HG03060 (cell line): ENCODE measurements around the gene TCF7L2.
"Not testable (repeated sequence)": the region's sequence is repeated elsewhere in the genome, so short reads cannot be mapped to it uniquely, and the experiment has no call there.

Source experiments
- ATAC-seq: cut with Tn5 transposase; IDR thresholded peaks from one replicate; pipeline ENCODE4 v1.9.1; 2021; ENCODE audit warnings: low read depth, moderate number of reproducible peaks; ENCODE audit not compliant: unreplicated experiment

TCF7L2 gene

DNA sequence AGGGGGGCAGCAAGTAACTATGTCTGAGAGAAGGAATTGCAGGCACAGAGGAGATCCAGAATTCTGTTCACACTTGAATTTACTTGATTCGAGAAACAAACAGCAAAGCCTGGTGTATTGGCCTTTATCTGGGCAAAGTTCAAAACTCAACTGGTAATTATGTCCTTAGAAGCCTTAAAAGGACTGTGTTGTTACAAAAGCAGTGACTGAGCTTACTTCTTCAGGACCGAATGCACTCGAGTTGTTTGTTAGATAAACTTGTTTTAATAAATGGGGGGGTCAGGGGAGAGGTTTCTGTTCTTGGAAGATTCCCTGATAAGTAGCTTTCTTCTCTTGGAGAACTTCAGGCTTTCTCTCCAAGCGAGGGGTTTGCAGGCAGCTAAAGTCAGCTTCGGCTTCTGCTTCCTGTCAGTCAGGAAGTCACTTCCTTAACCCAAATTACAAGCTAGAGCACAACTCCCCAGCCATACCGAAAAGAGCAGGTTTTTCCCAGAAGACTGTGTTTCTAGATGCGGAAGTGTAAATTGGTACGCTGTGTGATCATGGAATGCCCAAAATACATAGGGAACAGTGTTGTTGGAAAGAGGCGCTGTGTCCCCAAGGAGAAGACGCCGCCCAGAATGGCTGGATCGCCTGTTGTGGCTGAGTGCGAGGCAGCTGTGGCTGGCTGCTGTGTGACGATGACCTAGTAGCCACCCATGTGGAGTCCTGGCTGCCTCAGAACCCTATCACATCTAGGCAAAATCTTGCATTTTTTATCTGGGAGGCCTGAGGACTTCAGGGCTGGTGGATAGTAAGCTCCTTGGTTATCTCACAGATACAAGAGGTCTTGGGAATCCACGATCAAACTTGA lies 110.4 kb downstream of the TCF7L2 start:
- ATAC-seq: no peak

DNA sequence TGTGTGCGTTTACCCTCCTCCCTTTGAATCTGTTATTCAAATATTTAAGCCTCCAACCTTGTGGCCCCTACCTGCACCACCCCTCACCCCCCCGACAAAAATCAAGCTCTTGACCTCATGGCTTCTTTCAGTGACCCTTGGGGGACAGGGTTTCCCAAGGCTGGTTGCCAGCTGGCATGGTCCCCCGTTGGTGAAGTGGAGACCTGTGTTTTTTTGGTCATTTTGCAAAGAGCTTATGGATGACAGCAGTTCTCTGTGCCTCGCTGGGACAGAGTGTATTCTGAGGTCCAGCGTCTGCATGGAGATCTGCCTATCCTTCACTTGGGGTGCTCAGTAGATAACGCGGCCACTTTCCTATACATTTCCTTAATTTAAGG lies 111.0 kb downstream of the TCF7L2 start:
- no peak for ATAC-seq

DNA sequence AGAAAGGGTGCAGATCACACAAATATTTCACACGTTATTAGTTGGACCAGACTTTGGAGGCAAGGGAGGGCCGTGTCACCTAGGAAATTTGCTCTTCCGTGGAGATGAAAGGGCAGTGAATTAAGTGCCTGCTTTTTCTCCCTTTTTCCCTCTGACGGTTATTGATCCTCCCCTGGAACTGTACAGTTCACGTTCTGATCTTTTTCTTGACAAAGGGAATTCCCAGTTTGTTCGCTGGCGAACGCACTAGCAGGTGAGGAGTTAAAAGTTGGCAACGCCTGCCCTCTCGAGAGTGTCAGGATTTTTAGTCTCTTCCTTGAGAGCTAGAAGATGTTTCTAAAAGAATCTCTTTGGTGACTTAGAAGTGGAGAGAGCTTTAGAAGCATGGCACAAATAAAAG lies 111.5 kb downstream of the TCF7L2 start:
- ATAC-seq: no peak

DNA sequence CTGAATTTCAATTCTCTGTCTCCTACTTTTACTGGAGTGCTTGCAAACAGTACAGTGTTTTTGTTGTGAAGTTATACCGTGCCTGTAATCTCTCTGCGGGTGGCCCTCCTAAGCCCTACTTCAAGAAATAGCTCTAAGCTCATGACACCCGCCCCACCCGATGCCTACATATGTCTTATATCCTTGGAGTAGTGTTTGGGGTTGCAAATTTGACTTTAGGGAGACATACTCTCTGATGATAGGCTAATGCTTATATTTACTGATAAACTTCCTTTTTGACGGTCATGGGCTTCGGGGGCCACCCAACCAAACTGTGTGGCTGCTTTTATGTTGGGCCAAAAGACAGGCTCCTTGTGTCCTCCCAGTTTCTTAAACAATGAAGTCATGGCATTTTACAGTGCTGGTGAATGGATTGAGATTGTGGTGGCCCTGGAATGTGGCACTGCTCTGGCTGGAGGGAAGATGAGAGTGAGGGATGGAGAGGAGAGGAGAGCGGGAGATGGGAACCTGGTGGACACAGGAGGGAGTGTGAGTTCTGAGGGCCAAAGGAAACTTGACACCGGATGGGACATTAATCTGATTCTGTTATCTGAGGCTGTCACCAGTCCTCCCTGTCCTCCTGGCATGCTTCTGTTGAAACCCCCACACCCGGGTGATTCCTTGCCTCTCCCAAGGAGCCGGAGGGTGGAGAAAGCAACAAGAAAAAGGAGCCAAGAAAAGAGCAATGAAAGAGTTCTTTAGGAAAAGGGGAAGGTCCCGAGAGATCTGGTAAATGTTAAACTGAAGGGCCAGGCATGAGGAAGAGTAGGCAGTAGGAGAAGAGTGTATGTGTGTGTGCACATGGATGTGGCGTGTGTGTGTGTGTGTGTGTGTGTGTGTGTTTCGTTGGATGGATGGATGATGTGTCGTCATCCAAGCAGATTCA lies 113.3 kb downstream of the TCF7L2 start:
- no peak for ATAC-seq

DNA sequence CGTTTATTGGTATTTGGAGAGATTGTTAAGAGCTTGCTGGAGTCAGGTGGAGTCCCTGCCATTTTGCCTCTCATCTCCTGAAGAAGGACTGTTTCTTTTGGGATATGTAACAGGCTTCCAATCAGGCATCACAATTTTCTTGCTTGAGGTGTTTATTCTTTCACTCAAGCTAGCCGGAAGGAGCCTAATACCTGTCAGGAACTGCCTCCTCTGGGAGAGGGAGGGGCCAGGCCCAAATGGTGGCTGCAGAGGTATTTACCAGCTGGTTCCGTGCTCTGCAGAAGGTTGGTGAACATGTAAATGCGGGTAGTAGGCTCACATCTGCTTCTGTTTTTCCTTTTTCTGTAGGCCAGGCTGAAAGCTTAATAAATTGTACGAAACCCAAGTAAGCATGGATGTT lies 114.0 kb downstream of the TCF7L2 start:
- ATAC-seq: no peak

DNA sequence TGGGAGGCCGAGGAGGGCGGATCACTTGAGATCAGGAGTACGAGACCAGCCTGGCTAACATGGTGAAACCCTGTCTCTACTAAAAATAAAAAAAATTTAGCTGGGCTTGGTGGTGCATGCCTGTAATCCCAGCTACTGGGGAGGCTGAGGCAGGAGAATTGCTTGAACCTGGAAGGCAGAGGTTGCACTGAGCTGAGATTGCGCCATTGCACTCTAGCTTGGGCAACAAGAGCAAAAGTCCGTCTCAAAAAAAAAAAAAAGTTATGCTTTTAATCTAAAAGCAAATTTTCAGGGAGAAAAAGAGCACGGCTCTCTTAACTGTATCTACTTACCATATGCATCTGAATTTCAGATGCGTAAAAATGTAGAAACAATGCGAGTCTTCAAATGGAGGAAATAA lies 116.1 kb downstream of the TCF7L2 start:
- not testable (repeated sequence) for ATAC-seq

DNA sequence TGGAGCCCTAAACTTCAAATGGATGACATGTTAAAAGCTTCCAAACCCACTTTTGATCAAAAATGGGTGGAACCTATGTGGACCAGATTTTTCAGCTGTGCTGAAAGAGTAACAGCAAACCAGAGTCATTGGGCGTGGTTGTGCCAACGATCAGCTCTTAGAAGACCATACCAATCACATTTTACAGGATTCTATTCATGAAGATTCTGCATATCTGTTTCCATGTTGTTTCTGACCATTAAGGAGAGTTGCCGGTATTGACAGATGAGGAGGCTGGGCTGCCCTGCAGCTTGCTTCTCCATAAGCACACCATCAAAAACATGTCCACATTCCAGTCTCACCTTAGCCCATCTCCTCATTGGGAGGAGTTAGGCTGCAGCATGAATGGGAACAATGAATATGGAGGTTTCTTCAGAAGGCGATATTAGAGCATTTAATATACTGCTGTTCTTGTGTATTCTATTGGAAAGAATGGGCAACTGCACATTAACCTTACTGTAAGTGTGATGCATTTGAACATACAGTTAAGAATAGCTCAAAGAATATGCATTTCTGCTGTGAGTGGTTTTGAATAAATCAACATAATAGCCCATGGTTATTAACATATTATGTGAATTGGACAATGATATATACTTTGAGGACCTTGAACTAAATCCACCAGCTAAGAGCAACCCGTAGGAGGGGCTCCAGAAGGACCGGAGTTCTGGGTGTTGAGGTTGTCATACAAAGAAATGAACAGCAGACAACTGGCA lies 116.7 kb downstream of the TCF7L2 start:
- ATAC-seq: no peak

DNA sequence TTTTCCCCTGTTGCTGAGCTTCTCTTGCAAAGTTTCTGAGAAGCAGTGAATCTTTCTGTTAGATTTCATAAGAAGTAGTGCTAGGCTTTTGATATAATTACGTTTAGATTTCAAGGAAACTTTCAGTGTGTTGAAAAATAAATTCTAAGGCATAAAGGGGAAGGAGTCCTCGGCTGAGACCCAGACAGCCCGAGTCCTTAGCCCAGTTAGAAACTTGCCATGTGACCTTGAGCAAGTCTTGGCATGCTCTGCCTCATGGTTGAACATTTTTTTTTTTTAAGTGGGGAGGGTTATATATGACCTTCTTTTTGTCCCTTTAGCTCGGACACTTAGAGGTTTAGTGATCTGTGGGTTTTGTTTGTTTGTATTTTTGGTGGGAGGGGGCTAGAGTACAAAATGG lies 117.5 kb downstream of the TCF7L2 start:
- no peak for ATAC-seq

DNA sequence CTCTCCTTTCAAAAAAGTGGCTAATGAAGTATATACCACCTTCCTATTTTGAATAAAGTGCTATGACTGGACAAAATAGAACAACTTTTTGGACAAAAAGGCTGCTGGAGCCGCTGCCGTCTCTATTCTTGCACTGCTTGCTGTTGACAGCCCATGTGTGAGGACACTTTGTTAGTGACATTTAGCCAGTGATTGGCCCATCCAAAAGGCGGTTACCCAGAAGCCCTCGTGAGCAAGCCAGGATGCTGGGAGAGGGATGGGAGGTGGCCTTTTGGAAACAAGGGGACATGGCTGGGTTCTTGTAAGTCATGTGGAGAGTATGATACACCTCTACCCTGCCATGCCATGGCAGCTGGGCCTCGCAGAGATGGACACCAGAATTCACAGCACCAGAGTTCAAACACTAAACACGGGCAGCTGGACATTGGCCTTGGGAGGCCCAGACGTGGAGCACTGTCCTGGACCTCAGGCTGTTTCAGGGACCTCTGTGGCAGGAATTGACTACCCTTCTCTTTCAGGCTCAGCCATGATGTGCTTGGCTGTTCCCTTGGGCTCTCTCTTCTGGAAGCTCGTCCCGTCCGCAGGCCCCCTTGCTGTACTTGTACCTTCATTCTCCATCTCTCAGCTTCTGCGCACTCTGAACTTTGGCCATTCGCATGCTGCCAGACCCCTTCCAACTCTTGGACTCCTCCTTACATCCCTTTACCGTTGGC lies 118.3 kb downstream of the TCF7L2 start:
- no peak for ATAC-seq

DNA sequence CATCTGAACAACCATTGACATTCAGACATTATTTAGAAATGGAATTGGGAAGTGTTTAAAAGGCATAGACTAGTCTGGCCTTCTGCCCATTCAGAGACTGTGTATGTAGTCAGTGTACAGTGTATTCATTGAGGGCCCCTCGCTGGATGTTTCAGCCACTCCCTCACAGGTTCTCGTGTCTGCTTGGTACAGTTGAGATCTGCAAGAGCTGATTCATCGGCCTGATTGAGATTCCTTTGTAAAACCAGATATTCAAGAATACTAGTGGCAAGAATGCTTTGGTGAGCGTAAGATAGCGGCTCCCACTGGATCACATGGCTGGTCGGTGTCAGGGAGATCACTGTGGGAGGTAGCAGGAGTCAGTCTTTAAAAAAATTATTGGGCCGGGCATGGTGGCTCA lies 119.5 kb downstream of the TCF7L2 start:
- no peak for ATAC-seq

DNA sequence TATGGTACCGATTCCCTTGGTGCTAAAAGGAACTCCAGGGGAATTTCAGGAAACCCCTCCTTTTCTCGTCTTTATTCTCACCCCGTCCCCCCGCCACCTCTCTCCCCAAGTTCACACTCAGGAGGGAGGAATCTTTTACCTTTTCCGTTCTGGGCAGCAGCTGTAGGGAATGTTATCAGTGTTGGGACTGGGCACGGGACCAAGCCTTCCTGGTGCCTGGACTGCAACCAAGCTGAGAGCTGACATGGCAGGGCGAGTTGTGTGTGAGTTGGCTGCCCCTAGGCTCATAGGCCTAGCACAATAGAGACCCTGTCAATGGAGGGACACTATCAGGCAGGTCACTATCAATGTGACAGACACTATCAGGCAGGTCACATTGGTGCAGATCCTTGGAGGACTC lies 121.4 kb downstream of the TCF7L2 start:
- ATAC-seq: no peak

DNA sequence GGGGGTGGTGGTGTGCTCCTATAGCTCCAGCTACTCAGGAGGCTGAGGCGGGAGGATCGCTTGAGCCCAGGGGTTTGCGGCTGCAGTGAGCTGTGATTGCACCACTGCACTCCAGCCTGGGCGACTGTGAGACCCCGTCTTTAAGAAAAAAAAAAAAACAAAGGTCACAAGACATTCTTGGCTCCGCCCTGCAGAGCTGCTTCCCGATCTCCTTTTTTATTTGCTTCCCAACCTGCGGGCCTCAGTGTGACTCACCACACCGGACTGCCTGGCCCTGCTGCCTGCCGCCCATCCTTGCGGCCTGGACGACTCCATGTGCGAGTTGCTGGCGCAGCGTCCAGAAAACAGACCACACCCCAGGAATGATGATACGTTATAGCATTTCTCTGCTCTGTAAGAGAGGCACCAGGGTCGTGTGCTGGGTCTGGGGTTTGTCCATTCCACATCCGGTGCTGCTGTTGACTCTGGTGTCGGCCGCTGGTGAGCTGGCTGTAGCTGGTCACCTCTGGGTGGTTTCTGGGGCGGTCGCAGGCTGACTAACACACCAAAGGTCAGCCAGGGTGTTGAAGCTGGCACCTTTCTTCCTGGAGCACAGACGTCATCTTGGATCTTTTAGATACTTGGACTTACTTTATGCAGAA lies 123.6 kb downstream of the TCF7L2 start:
- ATAC-seq: no peak

DNA sequence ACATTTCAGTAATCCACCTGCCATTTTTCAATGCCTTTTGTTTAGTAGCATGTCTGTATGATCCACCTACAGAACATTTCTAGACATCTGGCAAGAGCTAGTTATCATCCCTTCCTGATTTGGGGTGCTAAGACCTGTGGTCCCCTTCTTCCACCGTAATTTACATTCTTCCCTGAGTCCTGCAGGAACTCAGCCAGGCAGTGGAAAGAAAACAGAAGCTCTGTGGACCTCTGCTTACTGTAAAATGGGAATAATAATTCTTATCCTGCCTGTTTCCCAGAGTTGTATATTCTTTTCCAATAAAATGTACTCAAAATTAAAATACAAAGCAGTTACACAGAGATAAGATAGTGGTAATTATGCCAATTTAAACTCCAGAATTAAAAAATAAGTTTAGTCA lies 126.9 kb downstream of the TCF7L2 start:
- ATAC-seq: no peak

DNA sequence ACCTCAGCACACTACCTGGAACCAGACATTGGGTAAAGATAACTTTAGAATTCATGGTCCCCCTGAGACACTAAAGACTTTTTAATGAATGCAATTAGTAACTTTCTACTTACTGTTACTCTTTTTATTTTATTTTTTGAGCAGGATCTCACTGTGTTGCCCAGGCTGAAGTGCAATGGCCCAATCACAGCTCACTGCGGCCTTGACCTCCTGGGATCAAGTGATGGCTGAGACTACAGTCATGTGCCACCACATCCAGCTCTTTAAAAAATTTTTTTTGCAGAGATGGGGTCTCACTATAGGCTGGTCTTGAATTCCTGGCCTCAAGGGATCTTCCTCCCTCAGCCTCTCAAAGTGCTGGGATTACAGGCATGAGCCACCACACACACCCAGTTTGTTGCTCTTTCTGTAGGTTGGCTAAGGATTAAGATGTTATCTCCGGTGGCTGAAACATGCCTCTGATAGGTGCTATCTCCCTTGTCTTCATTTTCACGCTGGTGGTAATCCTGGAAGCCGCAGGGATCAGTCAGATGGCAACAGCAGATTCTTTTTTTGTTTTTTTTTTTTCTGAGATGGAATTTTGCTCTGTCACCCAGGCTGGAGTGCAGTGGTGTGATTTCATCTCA lies 128.3 kb downstream of the TCF7L2 start:
- no peak for ATAC-seq

DNA sequence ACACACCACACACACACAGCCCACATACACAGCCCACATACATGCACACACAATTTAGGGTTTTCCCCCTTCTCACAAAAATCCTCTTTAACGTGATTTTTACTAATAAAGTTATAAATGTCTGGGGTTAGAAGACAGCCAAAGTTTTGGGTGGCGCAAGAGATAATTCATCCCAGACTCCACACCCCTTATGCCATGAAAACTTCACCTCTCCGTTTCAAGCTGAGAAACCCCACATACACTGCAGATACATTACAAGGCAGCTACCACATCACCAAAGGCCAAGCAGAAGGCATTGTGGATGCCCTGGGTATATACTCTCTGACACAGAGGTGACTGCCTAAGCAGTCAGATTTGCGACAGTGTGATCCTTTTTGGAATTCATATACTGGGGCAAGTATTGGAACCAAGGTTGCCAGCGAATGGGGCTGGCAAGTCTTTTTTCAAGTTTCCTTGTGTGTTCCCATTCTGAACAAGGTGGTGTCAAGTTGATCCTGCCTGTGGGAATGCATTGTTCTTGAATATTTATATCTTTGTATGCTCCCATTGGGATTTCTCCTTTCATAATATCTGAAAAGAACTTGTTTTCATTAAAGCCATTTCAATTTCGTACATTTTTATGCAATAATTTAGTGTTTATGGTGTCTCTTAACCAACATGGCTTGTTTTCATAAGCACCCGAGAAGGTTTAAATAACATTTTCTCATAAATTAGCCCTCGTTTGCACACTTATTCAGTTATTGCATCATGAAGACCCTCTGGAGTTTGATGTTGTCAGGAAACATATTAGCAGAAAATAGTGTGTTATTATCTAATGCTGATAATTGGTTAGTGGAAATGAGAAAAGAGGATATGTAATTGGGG lies 130.2 kb downstream of the TCF7L2 start:
- ATAC-seq: no peak

DNA sequence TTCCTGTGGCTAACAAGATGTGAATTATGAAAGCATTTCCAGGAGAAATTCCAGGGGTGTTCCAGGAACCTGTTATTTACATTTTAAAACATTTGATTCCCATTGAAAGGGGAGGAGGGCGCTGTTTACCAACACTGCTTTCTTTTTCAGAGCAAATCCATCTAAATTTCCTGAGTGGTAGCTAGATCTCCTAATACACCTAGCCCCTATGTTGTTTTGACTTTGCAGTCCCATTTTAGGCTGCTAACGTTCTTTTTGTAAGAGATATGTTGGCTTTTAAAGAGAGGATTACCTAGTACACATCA lies 130.8 kb downstream of the TCF7L2 start:
- ATAC-seq: no peak

DNA sequence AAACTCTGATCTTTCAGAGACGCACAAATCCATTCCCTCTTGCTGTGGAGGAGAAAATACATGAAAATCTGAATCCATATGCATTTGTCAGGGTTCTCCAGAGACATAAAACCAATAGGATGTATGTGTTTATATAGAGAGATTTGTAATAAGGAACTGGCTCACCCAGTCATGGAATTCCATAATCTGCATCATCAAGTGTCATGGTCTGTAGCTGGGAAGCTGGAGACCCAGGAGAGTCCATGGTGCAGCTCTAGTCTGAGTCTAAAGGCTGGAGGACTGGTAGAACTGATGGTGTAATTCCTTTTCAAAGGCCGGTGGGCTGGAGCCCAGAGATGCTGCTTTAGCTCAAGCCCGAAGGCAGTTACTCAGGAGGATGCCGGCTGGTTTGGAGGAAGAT lies 134.0 kb downstream of the TCF7L2 start:
- no peak for ATAC-seq

DNA sequence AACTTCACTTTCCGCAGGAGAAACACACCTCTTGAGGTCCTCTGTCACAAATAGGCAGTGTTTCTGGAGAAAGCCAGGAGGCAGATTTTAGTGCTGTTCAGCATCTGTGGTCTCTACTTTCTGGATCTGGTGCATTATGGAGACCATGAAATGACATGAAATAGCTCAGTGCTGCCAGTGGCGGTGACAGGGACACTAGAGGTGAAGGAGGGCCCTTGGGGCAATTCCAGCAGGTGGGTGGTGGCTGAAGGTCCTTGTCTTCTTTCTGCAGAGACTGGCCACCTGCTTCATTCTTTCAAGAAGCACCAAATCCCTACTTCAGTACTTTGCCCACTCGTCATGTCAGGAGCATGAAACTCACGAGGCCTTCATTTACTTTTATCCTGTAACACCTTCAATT lies 135.7 kb downstream of the TCF7L2 start:
- no peak for ATAC-seq

DNA sequence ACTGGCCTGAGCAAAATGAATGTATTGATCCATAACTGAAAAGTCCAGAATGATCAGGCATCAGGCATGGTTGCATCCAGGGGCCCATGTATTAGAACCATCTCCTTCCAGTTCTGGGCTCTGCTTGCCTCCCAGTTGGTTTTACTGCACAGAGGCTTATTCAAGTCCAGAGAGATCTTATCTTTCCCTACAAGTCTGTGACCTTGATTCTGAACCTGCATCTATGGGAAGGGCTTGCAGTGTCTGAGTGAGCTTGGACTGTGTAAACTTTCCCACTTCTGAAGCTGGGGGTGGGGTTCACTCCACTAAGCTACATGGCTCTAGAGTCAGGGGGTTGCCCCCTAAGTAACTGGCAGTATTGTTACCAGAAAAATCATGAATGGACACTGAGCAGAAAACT lies 136.2 kb downstream of the TCF7L2 start:
- no peak for ATAC-seq
